HG02981 (cell line): Measurements from ENCODE around the gene TNFRSF1B.
"Not testable (repeated sequence)": the region's sequence is repeated elsewhere in the genome, so short reads cannot be mapped to it uniquely, and the experiment has no call there.

Experiments
- ATAC-seq: cut with Tn5 transposase; IDR thresholded peaks from one replicate; pipeline ENCODE4 v1.9.1; 2021; ENCODE audit warnings: mild to moderate bottlenecking, moderate library complexity; ENCODE audit not compliant: unreplicated experiment

Gene TNFRSF1B

DNA sequence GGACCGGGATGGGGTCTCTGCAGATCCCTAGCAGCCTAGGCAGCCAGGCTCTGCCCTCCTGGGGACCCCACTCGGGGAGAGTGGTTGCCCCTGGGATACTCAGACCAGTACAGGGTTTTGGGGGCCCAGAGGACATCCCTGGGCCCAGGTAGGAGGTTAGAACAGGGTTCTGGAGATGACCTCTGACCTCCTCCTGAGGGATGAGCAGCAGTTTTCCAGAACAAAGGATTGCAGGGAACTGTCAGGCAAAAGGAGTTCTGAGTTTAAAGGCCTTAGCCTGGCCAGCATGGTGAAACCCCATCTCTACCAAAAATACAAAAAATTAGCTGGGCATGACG lies 42.7 kb downstream of the TNFRSF1B start:
- ATAC-seq, result no peak

DNA sequence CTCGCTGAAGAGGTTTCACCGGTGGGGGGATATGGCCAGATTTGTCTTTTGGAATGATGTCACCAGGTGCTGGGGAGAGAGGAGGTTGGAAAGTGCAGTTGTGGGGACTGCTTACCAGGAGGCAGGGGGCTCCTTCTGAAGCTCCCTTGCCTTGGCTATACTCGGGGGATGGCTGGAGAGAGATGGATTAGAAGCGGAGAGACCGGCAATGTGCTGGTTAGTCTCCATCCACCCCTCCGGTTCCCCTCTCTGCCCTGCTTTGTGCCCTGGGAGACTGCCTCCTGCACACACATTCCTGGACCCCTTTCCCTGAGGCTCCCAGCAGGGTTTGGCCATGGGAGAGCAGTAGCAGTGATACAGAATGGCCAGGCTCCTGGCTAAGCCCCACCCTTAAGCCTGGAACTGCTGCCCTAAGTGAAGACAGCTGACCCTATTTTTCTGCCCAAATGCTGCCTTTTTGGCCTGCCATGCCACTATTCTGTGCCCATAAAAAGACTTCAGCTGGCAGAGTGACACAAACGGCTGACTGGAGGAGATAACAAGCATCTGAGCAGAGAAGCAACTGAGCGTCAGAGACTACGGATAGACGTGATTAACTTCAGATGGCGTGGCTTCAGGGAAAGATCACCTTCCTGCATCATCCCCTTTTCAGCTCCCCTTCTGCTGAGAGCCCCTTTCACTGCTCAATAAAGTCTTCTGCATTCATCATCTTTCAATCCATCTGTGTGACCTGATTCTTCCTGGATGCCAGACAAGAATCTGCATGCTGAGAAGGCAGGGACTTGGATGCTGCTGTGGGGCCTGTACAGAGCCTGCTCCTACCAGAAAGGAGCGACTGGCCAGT lies 48.5 kb downstream of the TNFRSF1B start:
- ATAC-seq, result no peak

DNA sequence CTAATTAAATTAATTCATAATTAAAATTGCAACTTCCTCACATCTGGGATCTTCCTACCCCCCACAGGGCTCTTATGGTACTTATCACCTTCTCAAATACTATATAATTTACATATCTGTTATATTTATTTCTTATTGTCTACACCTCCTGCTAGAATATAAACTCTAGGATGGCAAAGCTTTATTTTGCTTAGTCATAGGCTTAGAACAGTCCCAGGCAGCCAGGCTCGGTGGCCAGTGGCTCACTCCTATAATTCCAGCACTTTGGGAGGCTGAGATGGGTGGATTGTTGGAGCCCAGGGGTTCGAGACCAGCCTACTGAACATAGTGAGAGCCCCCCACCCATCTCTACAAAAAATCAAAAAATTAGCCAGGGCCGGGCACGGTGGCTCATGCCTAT lies 53.0 kb downstream of the TNFRSF1B start:
- ATAC-seq, result no peak

DNA sequence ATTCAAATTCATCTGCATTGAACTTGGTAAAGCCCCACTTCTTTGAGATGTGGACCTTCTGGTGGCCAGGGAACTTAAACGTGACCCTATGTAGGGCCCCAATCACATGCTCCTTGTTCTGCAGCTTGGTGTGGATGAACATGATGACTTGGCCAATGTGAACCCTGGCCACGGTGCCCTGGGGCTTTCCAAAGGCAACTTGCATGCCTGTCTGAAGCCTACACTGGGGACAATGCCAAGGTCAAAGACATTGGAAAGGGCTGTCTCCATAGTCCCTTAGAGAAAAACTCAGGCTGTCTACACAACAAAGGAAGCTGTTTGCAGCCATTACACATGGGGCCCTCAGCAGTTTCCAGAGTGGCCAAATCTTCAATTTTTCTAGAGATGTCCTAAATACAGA lies 54.1 kb downstream of the TNFRSF1B start:
- no peak for ATAC-seq

DNA sequence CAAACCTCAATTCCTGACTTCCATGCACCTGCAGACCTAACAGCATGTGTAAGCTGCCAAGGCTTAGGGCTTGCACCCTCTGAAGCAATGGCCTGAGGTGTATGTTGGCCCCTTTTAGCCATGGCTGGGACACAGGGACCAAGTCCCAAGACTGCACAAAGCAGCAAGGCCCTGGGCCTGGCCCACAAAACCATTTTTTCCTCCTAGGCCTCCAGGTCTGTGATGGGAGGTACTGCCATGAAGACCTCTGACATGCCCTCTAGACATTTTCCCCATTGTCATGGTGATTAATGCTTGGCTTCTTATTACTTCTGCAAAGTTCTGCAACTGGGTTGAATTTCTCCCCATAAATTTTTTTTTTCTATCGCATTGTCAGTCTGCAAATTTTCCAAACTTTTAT lies 55.9 kb downstream of the TNFRSF1B start:
- ATAC-seq, result not testable (repeated sequence)

DNA sequence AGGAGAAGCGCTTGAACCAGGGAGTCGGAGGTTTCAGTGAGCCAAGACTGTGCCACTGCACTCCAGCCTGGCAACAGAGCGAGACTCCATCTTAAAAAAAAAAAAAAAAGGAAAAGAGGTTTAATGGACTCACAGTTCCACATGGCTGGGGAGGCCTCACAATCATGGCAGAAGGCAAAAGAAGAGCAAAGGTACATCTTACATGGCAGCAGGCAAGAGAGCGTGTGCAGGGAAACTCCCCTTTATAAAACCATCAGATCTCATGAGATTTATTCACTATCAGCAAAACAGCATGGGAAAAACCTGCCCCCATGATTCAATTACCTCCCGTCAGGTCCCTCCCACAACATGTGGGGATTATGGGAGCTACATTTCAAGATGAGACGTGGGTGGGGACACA lies 57.3 kb downstream of the TNFRSF1B start:
- not testable (repeated sequence) for ATAC-seq

DNA sequence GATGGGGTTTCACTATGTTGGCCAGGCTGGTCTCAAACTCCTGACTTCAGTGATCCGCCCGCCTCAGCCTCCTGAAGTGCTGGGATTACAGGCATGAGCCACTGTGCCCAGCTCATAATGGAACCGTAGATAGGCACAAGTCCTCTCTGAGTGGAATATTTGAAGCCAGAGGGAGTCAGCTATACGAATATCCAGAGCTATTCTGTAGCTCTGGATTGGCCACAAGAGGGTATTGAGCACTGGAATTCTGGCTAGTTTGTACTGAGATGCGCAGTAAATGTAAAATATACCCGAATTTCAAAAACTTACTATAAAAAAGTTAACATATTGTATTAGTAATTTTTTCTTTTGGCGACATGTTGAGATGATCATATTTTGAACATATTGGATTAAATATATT lies 62.2 kb downstream of the TNFRSF1B start:
- ATAC-seq, result no peak

DNA sequence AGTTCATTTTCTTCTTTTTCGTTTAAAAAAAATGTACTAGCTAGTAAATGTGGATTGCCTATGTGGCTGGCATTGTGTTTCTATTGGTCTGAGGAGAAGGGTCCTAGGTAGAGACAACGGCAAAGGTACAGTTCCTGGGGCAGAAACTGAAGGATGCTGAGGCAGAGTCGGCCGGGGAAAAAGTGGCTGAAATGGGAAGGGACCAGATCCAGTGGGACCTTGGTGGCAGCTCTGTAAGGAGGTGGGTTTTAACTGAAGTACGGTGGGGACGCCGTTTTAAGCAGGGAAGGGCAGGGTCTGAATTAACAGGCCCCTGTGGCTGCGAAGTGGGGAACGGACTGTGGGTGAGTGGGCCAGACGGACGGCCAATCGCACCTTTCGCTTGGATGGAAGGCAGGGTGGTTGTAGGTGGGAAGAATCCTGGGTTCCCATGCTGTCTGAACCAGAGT lies 62.6 kb downstream of the TNFRSF1B start:
- no peak for ATAC-seq

DNA sequence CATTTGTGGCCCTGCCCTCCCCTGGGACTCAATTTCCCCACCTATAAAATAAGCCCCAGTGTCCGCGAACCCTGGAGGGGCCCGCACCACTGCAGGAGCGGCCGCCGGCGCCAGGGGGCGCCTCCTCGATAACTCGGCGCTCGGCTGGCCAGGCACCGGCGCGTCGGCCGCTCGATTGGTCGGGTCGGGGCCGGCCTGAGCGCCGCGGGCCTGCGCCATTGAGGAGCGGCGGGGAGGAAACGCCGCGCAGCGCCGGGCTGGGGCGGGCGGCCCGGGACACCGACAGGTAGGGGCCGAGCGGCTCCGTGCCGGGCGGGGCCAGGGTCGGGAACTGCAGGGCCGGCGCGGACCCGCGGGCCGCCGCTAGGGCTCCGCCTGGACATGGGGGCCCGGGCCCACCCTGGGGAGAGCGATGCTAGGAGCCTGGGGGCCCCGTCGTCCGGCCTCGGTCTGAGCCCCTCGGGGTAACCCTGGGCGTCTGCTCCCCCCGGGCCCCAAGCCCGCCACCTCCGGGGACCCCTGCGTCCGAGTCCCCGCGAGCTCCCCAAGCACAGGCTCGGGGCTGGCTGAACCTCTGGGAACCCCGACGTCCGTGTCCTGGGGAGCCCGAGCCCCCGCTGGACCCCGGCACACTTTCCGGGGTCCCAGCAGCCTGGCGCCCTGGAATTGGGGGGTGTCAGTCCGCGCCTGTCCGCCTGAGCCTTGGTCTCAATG lies 63.2 kb downstream of the TNFRSF1B start, which contains the start of gene VPS13D:
VPS13D (plus strand) TSS at position 196 of the 714 bp plus-strand sequence. CDS start 4,237 bp downstream, outside the sequence.
- peak; percentile 74 for ATAC-seq

DNA sequence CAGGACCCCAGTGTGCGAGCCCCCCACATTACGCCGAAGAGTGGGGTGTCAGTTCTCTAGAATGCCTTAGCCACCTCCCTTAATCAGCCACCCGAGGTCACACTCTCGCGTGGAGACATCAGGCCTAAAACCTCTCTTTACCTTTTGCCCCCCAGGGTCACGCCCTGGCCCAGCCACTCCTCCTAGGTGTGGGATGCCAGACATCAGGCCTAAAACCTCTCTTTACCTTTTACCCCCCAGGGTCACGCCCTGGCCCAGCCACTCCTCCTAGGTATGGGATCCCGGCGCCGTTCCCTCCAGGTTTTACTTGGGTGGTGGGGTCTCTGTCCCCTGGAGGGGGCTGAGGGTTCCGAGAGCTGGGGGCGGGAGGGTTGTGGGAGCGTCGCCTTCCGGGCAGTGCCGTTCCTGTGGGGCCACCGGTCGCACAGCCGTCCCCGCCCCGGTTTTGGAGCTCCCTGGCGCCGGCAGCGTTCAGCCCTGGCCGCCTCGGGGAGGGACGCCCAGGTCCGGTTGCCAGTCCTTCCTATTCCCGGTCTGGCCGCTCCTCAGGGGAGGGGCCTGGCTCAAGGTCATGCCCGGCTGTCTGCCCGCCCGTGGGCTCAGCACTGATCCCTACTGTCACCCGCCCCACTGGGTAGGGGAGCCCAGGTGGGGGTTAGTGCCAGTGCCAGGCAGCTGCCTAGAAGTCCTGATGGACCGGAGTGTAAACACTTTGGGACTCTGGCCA lies 63.9 kb downstream of the TNFRSF1B start:
- peak; percentile 21 for ATAC-seq

DNA sequence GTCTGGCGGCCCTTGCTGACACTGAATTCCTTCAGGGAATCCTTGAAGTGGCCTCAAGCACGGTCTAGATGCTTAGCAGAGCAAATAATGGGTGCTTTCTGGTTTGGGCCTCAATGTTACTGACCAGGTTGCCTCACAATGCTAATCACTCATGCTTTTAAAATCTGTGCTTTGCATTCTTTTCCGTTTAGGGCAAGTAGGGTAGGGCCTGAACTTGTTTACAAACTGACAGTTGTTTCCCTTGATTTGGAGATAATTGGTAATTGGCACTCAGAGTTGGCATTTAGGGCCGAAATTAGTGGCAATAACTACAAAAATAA lies 64.4 kb downstream of the TNFRSF1B start:
- no peak for ATAC-seq

DNA sequence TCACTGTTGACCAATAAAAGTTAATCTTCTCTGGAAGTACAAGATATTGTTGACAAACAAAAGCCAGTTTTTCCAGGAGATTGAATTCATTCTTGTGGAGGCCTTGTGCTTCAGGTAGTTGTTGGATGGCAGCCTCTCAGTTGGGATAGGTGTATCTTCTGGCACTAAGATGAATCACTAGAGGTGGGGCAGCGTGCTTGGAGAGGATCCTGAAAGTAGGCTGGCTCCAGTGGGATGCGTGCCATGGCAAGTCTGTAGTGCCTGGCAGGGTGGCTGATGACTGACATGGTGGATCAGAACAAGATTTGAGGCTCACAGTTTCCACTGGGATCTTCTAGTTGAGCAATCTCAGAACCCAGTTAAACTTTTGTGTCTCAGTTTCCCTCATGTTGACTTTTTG lies 65.4 kb downstream of the TNFRSF1B start:
- no peak for ATAC-seq

DNA sequence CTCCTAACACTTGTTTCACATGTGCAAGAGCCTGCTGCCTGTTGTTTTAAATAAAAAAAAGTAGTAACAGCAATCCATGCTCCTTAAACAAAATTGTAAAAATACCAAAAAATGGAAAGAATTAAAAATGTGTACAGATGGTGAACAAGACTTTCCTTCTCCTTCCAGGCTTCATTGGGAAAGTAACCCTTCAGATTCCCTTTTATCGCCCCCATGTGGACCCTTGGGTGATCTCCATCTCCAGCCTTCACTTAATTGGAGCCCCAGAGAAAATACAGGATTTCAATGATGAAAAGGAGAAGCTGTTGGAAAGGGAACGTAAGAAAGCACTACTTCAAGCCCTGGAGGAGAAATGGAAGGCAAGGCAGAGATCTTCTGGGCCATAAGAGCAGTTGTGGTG lies 77.3 kb downstream of the TNFRSF1B start:
- ATAC-seq, result no peak

DNA sequence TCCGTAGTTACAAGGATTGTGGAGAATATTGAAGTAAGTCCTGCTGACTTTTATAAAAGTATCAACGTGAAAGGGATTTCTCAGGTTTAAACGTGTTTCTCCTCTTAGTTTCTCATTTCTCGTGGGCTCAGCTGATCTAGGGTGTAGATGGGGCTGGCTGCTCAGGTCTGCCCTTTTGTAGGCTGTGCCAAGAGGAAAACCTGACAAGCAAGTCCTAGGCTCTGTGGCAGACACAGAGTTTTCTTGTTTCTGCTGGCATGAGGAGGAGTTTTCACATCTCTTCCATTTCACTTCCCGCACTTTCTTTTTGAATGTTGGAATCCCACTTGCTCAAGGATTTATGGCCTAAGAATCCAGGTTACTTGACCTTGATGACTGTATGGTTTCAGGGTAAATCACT lies 77.8 kb downstream of the TNFRSF1B start:
- no peak for ATAC-seq

DNA sequence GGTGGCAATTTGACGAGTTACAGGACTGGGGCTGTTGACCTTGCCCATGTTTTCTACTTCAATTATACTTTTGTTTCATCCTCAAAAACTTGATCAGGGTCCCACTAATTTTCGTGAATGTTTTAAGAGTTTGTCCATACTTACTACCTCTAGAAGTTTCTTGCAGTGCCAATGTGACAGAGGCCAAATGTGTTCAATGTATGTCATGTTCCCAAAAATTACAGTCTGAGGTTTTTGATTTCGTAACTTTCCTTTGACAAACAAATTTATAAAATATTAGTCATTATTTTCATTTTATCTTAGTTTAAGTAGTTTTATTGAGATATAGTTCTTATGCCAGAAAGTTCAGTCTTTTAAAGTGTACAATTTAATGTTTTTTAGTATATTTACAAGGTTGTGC lies 78.3 kb downstream of the TNFRSF1B start:
- ATAC-seq, result no peak

DNA sequence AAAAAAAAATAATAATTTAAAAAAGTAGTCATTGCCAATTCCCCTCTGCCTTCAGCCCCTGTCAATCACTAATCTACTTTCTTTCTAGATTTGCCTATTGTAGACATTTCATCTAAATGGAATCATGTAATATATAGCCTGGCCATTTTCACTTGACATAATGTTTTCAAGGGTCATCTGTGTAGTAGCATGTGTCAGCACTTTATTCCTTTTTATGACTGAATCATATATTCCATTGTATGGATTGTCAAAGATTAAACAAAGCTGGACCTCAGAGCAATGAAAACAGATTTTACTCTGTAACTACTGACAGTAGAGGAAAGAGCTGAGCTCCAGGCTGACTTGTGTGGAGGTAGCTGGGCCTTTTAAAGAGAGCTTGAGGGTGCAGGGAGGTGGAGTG lies 78.9 kb downstream of the TNFRSF1B start:
- ATAC-seq, result no peak

DNA sequence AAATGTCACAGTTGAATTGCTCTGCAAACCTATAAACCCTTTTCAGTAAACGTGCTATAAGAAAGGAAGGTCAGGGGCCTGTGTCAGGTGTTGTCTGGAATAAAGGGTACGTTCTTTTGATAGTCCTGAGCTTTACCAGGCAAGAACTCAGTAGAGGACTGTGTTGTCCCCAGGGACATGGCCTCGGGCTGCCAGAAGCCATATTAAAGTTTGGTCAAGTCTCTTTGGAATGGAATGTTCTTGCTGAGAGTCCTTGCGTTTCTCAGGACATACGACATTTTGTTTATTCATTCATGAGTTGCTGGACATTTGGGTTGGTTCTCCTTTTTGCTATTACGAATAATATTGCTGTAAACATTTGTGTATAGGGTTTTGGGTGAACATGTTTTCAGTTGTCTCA lies 79.8 kb downstream of the TNFRSF1B start:
- ATAC-seq, result no peak

DNA sequence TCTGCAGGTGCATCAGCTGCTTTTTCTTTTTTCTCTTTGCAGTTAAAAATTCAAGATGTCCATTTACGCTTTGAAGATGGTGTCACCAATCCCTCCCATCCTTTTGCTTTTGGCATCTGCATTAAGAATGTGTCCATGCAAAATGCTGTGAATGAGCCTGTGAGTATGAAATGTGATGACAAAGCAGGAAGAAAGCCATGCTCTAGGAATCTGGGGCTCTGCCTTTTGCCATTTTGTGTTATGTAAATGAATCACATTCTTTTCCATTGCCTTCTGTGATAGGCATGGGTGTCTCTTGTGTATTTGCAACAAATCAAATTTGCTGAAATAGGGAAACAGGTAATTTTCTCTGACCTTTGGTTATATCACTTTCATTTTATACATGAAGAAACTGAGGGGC lies 82.4 kb downstream of the TNFRSF1B start:
- no peak for ATAC-seq

DNA sequence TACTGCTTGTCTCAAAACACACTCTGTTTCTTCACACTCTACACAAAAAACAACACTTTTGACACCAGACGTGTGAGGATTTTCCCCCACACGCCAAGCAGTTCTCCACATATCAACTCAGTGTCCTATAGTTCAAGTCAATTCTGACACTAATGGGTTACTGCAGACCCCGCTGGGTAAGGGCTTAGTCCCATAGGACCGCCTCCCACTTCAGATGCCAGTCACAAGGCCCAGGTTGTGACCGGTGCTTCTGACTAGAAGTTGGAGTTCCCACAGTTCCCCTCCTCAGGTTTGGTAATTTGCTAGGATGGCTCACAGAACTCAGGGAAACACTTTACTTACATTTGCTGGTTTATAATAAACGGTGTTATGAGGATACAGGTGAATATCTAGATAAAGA lies 83.0 kb downstream of the TNFRSF1B start:
- no peak for ATAC-seq

DNA sequence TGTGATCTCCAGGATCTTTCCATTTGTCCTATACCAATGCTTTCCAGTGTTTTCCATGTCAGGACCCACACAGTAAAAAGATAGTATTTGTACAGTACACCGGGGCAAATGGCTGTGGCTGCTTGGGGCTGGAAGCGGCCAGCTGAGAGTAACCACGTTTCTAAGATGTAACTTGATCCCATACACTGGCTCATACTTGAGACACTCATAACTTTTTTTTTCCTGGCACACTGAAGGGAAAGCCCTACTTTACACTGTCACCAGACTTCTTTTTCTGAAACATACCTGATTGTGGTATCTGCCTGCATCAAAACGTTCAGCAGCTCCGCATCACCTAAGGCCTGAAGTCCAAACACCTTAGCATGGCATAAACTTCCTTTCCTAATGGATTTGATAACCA lies 84.7 kb downstream of the TNFRSF1B start:
- ATAC-seq, result no peak

DNA sequence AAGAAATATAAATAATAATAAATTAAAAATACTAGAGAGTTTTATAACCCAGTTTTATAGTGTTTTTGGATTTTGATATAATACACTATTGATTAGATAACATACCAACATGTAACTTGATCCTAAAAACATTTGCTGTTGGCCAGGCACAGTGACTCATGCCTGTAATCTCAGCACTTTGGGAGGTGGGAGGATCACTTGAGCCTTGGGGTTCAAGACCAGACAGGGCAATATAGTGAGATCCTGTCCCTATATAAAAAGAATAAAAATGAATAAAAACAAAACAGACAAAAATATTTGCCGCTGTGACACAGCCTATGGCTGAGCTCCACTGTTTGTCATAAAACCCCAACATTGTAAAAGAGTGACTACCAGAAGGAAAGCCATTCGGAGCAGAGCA lies 89.1 kb downstream of the TNFRSF1B start:
- ATAC-seq, result no peak

DNA sequence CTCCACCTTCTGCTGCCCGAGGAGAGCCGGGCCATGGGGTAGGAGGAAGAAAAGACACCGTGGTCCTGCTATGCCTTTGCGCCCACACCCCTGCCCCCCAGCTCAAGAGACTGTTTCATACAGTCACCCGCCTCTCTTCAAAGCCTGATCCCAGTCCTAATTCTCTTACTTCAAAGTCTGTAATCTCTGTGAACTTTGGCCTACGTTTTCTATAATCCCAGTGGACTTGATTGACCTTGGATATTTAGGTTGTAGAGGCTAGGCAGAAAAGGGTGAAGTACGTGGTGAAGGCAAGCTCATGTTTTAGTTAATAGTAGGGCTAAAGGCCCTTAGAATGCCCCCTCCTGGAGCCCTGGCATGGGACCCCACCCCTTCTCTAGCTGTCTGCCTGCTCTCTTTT lies 91.5 kb downstream of the TNFRSF1B start:
- ATAC-seq, result no peak
